Osteocyte (in vitro differentiated cells): ENCODE data around the gene MTHFD1L. TPM values are rescaled to one million over a fixed set of nuclear protein-coding genes. Genes with fewer than 3 reads are reported as not detected.
"Not testable (repeated sequence)": the region's sequence is repeated elsewhere in the genome, so short reads cannot be mapped to it uniquely, and the experiment has no call there.

Experiments
- DNase-seq: peaks from one replicate; pipeline ENCODE4 v3.0.0; 2021; ENCODE audit warnings: mixed read lengths; ENCODE audit not compliant: unreplicated experiment; ENCODE audit errors: extremely low spot score
- H3K27ac Mint-ChIP-seq: one replicate; pipeline ENCODE4 v1.8.0; 2021; ENCODE audit warnings: mild to moderate bottlenecking, mixed read lengths; ENCODE audit not compliant: unreplicated experiment
- H3K27me3 Mint-ChIP-seq: one replicate; pipeline ENCODE4 v1.8.0; 2021; ENCODE audit warnings: mixed read lengths; ENCODE audit not compliant: unreplicated experiment
- H3K36me3 Mint-ChIP-seq: one replicate; pipeline ENCODE4 v1.8.0; 2021; ENCODE audit warnings: mixed read lengths; ENCODE audit not compliant: unreplicated experiment
- H3K4me1 Mint-ChIP-seq: one replicate; pipeline ENCODE4 v1.8.0; 2021; ENCODE audit warnings: mixed read lengths; ENCODE audit not compliant: unreplicated experiment
- H3K4me3 Mint-ChIP-seq: one replicate; pipeline ENCODE4 v1.8.0; 2021; ENCODE audit warnings: mild to moderate bottlenecking, moderate library complexity, mixed read lengths; ENCODE audit not compliant: unreplicated experiment
- H3K9me3 Mint-ChIP-seq: one replicate; pipeline ENCODE4 v1.8.0; 2021; ENCODE audit warnings: mixed read lengths; ENCODE audit not compliant: unreplicated experiment
- CTCF ChIP-seq: fragments of 200-600 bp; sonication (generic); IDR thresholded peaks from 2 replicates; pipeline ENCODE4 v1.5.0; 2021; ENCODE audit warnings: antibody characterized with exemption, mild to moderate bottlenecking, moderate library complexity
- total RNA-seq: library from RNA; stranded (reverse); gene quantifications from 2 replicates; pipeline ENCODE4 v1.2.1, GENCODE V29; 2021

The MTHFD1L gene
- total RNA-seq, 1 donor from 2014 or later: 63.2 TPM

DNA sequence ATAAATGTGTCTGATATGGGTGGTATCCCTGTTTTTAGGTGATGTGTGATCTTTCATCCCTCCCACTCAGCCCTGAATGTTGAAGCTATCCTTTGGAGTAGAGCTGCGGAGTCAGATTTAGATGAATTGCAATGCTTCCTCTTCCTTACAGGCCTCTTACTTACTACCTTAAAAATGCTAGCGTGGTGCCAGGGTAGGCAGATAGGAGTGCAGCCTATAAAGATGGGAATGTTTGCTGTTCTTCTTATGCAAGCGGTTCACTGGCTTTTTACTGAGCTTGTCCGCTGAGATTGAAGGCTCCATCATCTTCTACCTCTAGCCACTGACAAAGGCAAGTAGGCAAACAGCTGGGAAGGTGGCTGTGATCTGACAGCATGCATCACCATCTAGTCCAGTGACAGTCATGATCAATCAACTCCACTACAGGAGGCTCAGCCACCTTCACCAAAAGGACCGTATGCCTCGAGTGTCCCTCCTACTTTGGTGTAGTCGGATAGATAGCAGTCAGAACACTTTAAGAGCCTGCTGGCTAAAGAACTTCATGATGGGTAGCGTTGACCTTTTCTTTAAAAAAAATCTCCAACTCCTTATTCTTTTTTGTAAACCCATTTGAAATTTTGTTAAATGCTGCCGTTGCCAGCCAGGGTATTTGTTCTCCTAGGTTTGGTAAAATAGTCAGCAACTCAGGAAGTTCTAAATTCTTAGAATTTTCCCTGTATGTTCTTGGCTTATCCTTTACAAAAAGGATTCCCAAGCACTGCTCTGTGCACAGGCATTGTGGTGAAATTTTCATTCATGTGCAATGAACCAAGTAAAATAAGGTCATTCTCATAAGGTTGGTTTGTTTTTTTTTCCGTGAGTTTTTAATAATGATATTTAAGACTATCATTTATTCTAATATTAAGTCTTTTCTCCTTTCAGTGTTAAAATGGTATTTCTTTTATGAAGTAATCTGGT is 169.6 kb downstream of the MTHFD1L start:
- Mint-ChIP-seq H3K27ac (peak overlapping the region; percentile 87), H3K4me1 (peaks cover 46% of the 10 kb centered on the region), H3K9me3 (no peaks in the 10 kb centered on the region), H3K36me3 (peaks cover 27% of the 10 kb centered on the region), H3K4me3 (no peak overlapping the region), H3K27me3 (no peaks in the 10 kb centered on the region)
- no peak for DNase-seq
- no peak for TF ChIP-seq CTCF

DNA sequence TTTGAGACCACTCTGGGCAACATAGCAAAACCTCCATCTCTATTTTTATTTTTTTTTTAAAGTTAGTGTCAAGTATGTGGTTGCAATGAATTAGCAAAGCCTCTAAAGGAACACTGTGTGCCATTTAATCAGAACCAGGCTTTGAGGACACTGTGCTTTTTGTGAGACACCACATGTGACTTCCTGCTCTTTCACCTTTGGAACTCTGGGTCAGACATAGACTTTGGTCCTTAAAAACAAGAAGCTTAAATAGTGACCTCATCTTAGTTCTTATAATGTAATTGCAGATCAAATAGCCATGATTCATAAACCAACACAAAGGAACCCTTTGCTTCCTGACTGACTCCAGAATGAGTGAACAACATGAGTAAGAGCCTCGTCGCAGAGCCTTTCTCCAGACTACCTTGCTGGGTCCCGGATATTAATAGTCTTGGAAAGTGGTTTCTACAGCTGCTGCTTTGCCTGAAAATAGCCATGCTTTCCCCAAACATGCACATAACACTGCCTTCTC is 170.8 kb downstream of the MTHFD1L start:
- not testable (repeated sequence) for DNase-seq, H3K27me3 Mint-ChIP-seq, H3K9me3 Mint-ChIP-seq, H3K4me3 Mint-ChIP-seq
- Mint-ChIP-seq H3K36me3 (peaks cover 27% of the 10 kb centered on the region), H3K27ac (peak overlapping the region; percentile 87), H3K4me1 (peaks cover 56% of the 10 kb centered on the region)

GRCh38 chr6:151036869-151037680 is 171.6 kb downstream of the MTHFD1L start:
- Mint-ChIP-seq H3K27ac (peak overlapping the region; percentile 87), H3K27me3 (no peaks in the 10 kb centered on the region), H3K4me1 (peaks cover 61% of the 10 kb centered on the region), H3K9me3 (no peaks in the 10 kb centered on the region), H3K36me3 (peaks cover 25% of the 10 kb centered on the region), H3K4me3 (no peak overlapping the region)
- DNase-seq: no peak
- no peak for TF ChIP-seq CTCF

- peaks cover 20% of the 10 kb centered on the region for H3K36me3 Mint-ChIP-seq
- peaks cover 72% of the 10 kb centered on the region for H3K4me1 Mint-ChIP-seq
These were observed 173.1 kb downstream of the MTHFD1L start for GRCh38 chr6:151038616-151039015.

More at GRCh38 chr6:151038616-151039015, 173.1 kb downstream of the MTHFD1L start:
- Mint-ChIP-seq H3K27ac (peak overlapping the region; percentile 94), H3K27me3 (no peaks in the 10 kb centered on the region), H3K4me3 (no peak overlapping the region), H3K9me3 (no peaks in the 10 kb centered on the region)
- TF ChIP-seq CTCF: no peak
- DNase-seq: no peak
